Astrocyte (in vitro differentiated cells and primary cell): Measurements from ENCODE around the gene CTLA4.

Source experiments
- CTCF ChIP-seq: IDR thresholded peaks from 2 replicates; pipeline ENCODE4 v1.5.1; 2011; ENCODE audit warnings: low read depth, mild to moderate bottlenecking, inconsistent platforms, low read length, moderate library complexity; ENCODE audit not compliant: insufficient read depth
- EZH2 ChIP-seq: IDR thresholded peaks from 2 replicates; pipeline ENCODE4 v1.6.1; 2012; ENCODE audit warnings: mild to moderate bottlenecking, low read length, inconsistent platforms; ENCODE audit not compliant: insufficient read depth

GRCh38 chr2:203858176-203858575 lies 9.4 kb upstream of the CTLA4 start:
- no peak for TF ChIP-seq CTCF
- TF ChIP-seq EZH2: no peak
